Spinal cord (tissue), 10 donors: ENCODE results near the gene BCL2L2. TPM values are rescaled to one million over a fixed set of nuclear protein-coding genes. Genes with fewer than 3 reads are reported as not detected.
"Not testable (repeated sequence)": the region's sequence is repeated elsewhere in the genome, so short reads cannot be mapped to it uniquely, and the experiment has no call there.

ENCODE experiments used
- DNase-seq, 6 donors: peaks; one replicate each; pipeline versions ENCODE4 v3.0.0 to v3.0.0-alpha.2; 2013 to 2015; ENCODE audit warnings: low spot score in 6 of 6, low read depth in 4 of 6
- H3K27ac ChIP-seq: one replicate; pipeline ENCODE4 v1.5.1; 2013; ENCODE audit warnings: low read depth, low read length, control low read depth
- H3K27me3 ChIP-seq: one replicate; pipeline ENCODE4 v1.6.1; 2013; ENCODE audit warnings: low read length; ENCODE audit not compliant: control insufficient read depth, insufficient read depth
- H3K36me3 ChIP-seq: one replicate; pipeline ENCODE4 v1.6.1; 2013; ENCODE audit warnings: low read length; ENCODE audit not compliant: control insufficient read depth, insufficient read depth
- H3K4me1 ChIP-seq: one replicate; pipeline ENCODE4 v1.6.1; 2013; ENCODE audit warnings: low read length; ENCODE audit not compliant: control insufficient read depth, insufficient read depth
- H3K4me3 ChIP-seq: one replicate; pipeline ENCODE4 v1.5.1; 2013; ENCODE audit warnings: low read depth, low read length, control low read depth
- H3K9me3 ChIP-seq: one replicate; pipeline ENCODE4 v1.6.1; 2013; ENCODE audit warnings: low read length; ENCODE audit not compliant: control insufficient read depth, insufficient read depth
- WGBS: methylation state at CpG from one replicate; pipeline ENCODE4 v1.1.5; 2013; ENCODE audit warnings: missing lambda C conversion rate; ENCODE audit not compliant: insufficient coverage; 5-methylcytosine and 5-hydroxymethylcytosine counted together
- long read RNA-seq, 4 donors: transcript quantifications; one replicate each; lab custom pipeline, GENCODE V29; 2026
- polyA plus RNA-seq, 2 donors: library from polyadenylated mRNA; unstranded; fragments of 120-200 nt; gene quantifications; one replicate each; pipeline ENCODE4 v1.2.1, GENCODE V29; 2013; ENCODE audit not compliant: insufficient read length in 2 of 2
- total RNA-seq, 2 donors: library from RNA; depleted of rRNA in 1 of 2; stranded (reverse); fragments of 120-200 nt in 1 of 2; fragments of >200 nt in 1 of 2; gene quantifications; one replicate each; pipeline versions ENCODE4 v1.2.3 to v1.2.4, GENCODE V29; 2013 to 2014
- donor health status: healthy.

The BCL2L2 gene, protein sequence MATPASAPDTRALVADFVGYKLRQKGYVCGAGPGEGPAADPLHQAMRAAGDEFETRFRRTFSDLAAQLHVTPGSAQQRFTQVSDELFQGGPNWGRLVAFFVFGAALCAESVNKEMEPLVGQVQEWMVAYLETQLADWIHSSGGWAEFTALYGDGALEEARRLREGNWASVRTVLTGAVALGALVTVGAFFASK
- total RNA-seq (10 to 100 TPM; 22.4 to 27.7 TPM), polyA plus RNA-seq (10 to 100 TPM; 37.4 to 41.1 TPM)
- long read RNA-seq, donor 1, partial matches to known transcripts = 29 of 35 reads
- long read RNA-seq, donor 1, other reads (novel, unspliced or antisense) = 0 of 35 reads
- long read RNA-seq, donor 2, partial matches to known transcripts = 10 of 13 reads
- long read RNA-seq, donor 2, other reads (novel, unspliced or antisense) = 0 of 13 reads
- long read RNA-seq, donor 3 = 0 reads
- long read RNA-seq, donor 4, partial matches to known transcripts = 0 of 4 reads
- long read RNA-seq, donor 4, other reads (novel, unspliced or antisense) = 0 of 4 reads

DNA sequence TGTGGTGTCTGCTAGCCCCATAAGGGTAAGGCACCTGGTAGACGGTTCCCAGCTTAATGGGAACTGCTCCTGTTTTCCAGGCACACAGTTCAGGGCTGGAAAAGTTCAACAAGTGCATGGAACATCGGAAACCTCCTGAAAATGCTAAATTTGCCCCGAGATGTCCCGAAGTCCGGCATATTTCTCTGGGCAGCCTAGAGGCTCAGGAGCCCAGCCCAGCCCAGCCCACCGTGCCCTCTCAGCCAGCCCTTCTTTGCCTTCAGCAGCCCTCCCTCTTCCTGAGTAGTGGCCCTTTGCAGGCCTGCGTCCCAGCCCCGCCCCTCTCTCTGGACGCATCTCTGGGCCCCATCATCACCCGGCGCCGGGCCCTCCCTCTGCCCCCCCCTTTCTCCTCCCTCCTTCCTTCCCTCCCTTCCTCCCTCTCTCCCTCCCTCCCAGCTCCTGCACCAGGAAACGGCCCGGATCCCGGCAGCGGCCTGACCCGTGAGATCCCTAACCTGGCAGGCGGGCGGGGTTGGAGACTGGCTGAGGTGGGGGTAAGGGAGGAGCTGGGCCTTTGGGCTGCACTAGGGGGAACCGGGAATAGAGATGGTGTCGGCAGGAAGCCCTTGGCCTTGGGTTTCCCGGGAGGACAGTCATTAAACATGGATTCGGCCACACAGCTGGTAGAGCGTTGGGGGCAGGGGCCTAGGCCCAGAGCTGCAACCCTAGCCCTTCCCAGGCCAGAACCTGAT, at the start of gene BCL2L2:
Gene BCL2L2 (plus strand): TSS at position 422 of the 734 bp plus-strand sequence. CDS start 935 bp downstream, outside the sequence.
- WGBS = 0% methylated on average over 19 of the region's 24 CpGs
- H3K9me3 ChIP-seq = no peaks in the 10 kb centered on the region
- DNase-seq = peak; percentile 76 to 96 (median 84)
- peak within 1 kb of the TSS; percentile 98 for H3K4me3 ChIP-seq
- H3K27ac ChIP-seq = peak within 1 kb of the TSS; percentile 96
- H3K27me3 ChIP-seq = no peaks in the 10 kb centered on the region
- H3K4me1 ChIP-seq = peaks cover 45% of the 10 kb centered on the region
- H3K36me3 ChIP-seq = peaks cover 34% of the 10 kb centered on the region

DNA sequence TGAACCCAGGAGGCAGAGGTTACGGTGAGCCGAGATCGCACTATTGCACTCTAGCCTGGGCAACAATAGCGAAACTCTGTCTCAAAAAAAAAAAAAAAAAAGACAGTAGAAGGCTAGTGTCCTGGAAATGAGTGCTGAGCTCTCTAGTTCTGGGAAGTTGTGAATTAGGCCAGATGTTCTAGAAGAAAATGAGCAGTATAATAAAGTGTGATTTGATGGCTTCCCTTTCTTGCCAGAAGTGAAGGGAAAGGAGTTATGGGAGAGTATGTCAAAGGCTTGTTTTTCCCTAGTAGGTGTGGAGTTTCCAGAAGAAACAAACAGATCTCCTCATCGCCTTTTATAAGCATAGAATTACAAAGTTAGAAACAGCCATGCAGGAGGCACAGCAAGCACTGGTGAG, 48.4 kb upstream of the BCL2L2 start:
- H3K36me3 ChIP-seq = no peaks in the 10 kb centered on the region
- no peak overlapping the region for H3K4me3 ChIP-seq
- H3K27me3 ChIP-seq = no peaks in the 10 kb centered on the region
- no peaks in the 10 kb centered on the region for H3K9me3 ChIP-seq
- no peak for DNase-seq
- no peaks in the 10 kb centered on the region for H3K4me1 ChIP-seq
- no peak overlapping the region for H3K27ac ChIP-seq
- WGBS = 92% methylated on average over 4 of the region's 5 CpGs

DNA sequence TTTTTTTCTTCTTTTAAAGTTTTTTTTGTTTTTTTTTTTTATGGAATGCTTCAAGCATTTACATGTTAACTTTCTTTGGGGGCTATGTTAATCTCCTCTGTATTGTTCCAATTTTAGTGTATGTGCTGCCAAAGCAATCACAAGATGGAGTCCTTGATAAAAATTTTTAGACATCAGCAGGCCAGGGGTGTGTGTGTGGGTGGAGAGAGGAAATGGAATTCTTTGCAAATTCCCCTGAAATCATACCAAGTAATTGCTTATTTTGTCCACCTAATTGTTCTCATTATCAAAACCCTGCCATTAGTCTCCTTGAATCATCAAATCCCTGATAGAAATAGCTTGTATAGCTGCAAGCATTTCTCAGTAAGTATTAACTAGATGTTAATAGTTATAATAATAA, 47.2 kb upstream of the BCL2L2 start:
- H3K27ac ChIP-seq = no peak overlapping the region
- H3K27me3 ChIP-seq = no peaks in the 10 kb centered on the region
- no peaks in the 10 kb centered on the region for H3K36me3 ChIP-seq
- no peak overlapping the region for H3K4me3 ChIP-seq
- H3K9me3 ChIP-seq = no peaks in the 10 kb centered on the region
- no peaks in the 10 kb centered on the region for H3K4me1 ChIP-seq
- DNase-seq = no peak

DNA sequence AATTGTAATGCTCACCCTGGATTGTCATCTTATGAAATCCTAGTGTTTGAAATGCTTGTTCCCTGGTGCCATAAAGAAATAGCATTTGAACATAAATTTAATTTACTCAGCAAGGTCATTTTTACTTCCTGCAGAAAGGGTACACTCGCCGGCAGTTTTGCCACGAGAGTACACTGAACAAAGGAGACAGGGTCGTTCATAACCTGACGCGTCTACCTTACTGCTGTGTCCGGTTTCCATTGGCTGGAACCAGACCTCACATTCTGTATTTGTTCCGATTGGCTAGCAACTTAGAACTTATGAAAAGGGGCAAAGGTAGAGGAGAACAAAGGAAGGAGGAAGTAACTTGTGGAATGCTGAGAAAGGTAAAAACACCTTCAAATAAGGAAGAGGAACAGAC, 45.8 kb upstream of the BCL2L2 start:
- 66% methylated on average over 7 of the region's 8 CpGs for WGBS
- not testable (repeated sequence) for H3K9me3 ChIP-seq, H3K27ac ChIP-seq, DNase-seq, H3K27me3 ChIP-seq, H3K4me1 ChIP-seq, H3K4me3 ChIP-seq, H3K36me3 ChIP-seq

DNA sequence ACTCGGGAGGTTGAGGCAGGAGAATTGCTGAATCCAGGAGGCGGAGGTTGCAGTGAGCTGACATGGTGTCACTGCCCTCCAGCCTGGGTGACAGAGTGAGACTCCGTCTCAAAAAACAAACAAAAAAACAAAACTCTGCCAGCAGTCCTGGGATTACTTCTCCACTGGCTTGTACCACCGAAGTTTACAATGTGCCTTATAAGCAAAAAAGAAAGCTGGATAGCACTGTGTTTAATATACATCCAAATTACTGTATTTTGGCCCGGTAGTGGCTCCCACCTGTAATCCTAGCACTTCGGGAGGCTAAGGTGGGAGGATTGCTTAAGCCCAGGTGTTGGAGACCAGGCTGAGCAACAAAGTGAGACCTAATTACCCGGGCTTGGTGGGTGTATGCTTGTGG, 37.4 kb upstream of the BCL2L2 start:
- Histone ChIP-seq H3K27me3 (no peaks in the 10 kb centered on the region), H3K27ac (no peak overlapping the region), H3K9me3 (no peaks in the 10 kb centered on the region), H3K4me3 (no peak overlapping the region), H3K4me1 (no peaks in the 10 kb centered on the region), H3K36me3 (no peaks in the 10 kb centered on the region)
- 93% methylated on average over 5 of the region's 7 CpGs for WGBS
- DNase-seq = no peak

DNA sequence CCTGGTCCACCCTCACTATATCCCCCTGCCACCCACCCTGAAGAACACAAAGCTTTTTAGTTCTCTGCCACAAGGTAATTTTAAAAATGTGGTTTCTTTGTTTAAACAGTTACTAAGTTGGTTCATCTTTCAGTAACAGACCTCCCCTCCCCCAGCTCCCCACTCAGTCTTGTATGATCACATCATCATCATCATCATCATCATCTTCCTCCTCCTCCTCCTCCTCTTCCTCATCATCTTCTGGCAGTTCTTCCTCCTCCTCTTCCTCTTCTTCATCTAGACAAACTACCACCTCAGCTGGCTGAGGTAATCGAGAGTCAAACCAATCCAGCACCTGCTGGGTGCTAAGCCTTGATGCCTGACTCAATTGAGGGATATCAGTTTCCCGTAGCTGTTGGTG, 31.2 kb upstream of the BCL2L2 start:
- no peak overlapping the region for H3K27ac ChIP-seq
- DNase-seq = no peak
- peaks cover 13% of the 10 kb centered on the region for H3K36me3 ChIP-seq
- no peaks in the 10 kb centered on the region for H3K9me3 ChIP-seq
- H3K4me3 ChIP-seq = no peak overlapping the region
- 100% methylated on average over 1 of the region's 2 CpGs for WGBS
- no peaks in the 10 kb centered on the region for H3K27me3 ChIP-seq
- no peaks in the 10 kb centered on the region for H3K4me1 ChIP-seq

DNA sequence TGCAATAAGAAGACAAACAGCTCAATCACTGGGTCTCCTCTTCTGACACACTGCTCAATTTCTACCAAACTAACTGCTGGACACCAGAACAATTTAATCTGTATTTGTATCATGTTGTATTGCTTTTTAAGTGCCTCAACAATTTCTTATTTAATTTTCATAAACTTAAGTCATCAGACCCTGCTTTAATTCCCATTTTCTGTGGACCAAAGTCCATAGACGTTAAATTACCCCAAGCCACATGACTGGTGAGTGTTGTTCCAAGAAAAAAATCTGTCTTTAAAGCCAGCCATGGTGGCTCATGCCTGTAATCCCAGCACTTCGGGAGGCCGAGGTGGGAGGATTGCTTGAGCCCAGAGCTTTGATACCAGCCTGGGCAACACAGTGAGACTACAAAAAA, 29.4 kb upstream of the BCL2L2 start:
- WGBS = 96% methylated on average over 3 of the region's 3 CpGs
- H3K27me3 ChIP-seq = no peaks in the 10 kb centered on the region
- H3K9me3 ChIP-seq = no peaks in the 10 kb centered on the region
- H3K36me3 ChIP-seq = peaks cover 13% of the 10 kb centered on the region
- DNase-seq = no peak
- H3K4me3 ChIP-seq = no peak overlapping the region
- H3K4me1 ChIP-seq = no peaks in the 10 kb centered on the region
- H3K27ac ChIP-seq = no peak overlapping the region

DNA sequence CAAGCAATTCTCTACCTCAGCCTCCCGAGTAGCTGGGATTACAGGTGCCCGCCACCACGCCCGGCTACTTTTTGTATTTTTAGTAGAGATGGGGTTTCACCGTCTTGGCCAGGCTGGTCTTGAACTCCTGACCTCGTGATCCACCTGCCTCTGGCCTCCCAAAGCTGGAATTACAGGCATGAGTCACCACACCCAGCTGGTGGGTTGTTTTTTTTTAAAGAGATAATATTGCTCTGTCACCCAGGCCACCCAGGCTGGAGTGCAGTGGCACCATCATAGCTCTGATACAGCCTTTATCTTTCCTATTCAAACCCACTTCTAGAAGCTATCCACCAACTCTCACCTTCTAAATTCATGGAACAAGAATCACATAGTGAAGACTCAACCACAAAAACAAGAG, 28.7 kb upstream of the BCL2L2 start:
- not testable (repeated sequence) for H3K4me3 ChIP-seq, H3K4me1 ChIP-seq, DNase-seq, H3K27ac ChIP-seq, H3K9me3 ChIP-seq, H3K27me3 ChIP-seq
- WGBS = 89% methylated on average over 2 of the region's 6 CpGs
- peaks cover 13% of the 10 kb centered on the region for H3K36me3 ChIP-seq

DNA sequence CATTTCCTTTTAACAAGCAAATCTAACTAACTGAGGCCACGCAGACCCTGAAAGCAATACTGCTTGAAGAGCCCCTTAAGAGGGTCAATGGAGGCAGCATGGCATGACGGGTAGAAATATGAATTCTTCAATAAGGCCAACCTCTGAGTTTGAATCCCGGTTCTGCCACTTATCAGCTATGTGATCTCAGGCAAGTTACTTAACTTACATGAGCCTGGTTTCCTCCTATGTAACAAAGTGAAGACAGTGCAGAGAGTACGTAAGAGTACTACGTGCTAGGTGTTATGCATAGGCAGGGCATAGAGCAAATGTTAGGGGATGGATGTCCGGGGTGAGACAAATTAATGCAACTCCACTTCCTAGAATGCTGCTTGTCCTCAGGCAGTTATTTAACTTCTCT, 25.4 kb upstream of the BCL2L2 start:
- Histone ChIP-seq H3K9me3 (no peaks in the 10 kb centered on the region), H3K4me1 (peaks cover 8% of the 10 kb centered on the region), H3K4me3 (no peak overlapping the region), H3K27me3 (no peaks in the 10 kb centered on the region), H3K27ac (no peak overlapping the region), H3K36me3 (peaks cover 6% of the 10 kb centered on the region)
- WGBS = 94% methylated on average over 5 of the region's 6 CpGs
- no peak for DNase-seq
